HG03280 (cell line): ENCODE results near the gene POLD1.

Experiments
- ATAC-seq: cut with Tn5 transposase; IDR thresholded peaks from one replicate; pipeline ENCODE4 v1.9.1; 2021; ENCODE audit warnings: mild to moderate bottlenecking, moderate library complexity; ENCODE audit not compliant: unreplicated experiment

POLD1 gene

GRCh38 chr19:50417111-50418081 is 33.2 kb downstream of the POLD1 start:
- no peak for ATAC-seq

DNA sequence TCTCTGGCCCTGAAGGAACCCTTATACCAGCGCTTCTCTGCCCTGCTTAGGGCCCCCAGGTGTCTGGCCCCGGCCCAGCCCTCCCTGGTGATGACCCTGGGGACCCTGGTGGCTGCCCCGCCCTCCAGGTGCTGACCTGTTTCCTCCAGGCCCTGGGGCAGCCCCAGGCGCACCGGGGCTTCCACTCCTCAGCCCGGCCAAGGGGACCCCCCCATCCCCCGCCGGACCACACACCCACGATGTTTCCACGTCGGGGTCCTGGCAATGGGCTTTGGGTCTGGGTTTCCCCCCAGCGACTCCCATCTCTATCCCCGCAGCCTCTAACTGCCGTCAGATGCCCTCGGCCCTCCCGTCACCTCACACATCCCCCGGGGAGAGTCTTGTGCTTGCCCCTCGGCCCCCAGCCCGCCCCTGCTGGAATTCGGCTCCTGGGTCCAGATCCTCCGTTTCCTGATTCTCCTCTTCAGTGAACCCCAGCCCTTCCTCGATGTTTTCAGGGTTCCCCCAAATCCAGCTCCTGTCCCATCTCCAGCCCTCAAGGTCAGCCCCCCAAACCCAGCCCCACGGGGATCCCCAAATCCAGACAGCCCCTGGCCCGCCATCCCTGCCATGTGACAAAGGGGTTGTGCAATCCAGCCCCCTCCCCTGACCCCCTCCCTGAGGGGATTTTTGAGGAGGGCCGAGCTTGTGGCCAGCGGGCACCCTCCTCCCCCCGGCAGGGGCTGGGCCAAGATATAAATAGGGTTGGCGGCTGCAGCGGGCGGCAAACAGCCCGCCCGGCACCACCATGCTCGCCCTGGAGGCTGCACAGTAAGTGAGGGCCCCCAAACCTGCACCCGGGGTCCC is 34.3 kb downstream of the POLD1 start, which contains the start of gene SPIB:
Gene SPIB, plus strand, starts transcription at position 763 of the 846 bp plus-strand sequence. Its CDS starts 25 bp downstream, at position 788.
- ATAC-seq = no peak

- ATAC-seq = no peak
Measured at GRCh38 chr19:50419022-50419579, 35.0 kb downstream of the POLD1 start.

DNA sequence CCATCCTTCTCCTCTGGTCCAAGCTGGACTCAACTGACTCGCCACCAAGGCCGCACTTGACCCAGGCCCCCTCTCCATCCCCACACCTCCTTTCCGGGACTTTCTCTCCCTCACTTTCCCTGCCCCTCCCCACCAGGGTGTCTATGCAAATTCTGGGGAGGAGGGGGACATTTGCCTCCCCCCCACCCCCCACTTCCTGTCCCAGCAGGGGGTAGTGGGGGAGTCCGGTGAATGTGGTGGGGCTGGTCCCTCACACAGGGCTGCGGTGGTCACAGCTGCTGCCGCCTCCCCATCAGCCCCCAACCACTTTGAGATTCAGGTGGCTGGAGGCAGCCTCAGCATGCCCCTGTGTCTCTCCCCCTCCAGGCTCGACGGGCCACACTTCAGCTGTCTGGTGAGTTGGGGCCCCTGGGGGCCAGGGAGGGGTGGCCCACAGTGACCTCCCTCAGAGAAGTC is 35.5 kb downstream of the POLD1 start:
- no peak for ATAC-seq

DNA sequence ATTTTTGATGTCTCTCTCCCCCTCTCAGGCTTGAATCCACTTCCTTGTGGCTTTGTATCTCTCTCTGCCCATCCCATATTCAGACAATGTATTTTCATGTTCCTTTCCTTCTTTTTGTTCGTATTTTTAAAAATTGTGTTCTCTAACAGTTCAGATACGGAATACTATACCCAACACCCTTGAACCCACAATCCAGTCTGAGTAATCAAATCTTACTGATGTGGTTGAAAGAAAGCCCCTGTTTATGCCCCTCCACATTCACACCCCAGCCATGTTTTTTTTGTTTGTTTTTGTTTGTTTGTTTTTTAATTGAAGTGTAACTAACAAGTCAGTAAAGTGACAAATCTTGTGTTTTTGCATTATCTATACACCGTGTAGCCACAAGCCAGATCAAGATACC is 36.0 kb downstream of the POLD1 start:
- ATAC-seq = no peak

- ATAC-seq = no peak
Measured at GRCh38 chr19:50420808-50421207, 36.7 kb downstream of the POLD1 start.

DNA sequence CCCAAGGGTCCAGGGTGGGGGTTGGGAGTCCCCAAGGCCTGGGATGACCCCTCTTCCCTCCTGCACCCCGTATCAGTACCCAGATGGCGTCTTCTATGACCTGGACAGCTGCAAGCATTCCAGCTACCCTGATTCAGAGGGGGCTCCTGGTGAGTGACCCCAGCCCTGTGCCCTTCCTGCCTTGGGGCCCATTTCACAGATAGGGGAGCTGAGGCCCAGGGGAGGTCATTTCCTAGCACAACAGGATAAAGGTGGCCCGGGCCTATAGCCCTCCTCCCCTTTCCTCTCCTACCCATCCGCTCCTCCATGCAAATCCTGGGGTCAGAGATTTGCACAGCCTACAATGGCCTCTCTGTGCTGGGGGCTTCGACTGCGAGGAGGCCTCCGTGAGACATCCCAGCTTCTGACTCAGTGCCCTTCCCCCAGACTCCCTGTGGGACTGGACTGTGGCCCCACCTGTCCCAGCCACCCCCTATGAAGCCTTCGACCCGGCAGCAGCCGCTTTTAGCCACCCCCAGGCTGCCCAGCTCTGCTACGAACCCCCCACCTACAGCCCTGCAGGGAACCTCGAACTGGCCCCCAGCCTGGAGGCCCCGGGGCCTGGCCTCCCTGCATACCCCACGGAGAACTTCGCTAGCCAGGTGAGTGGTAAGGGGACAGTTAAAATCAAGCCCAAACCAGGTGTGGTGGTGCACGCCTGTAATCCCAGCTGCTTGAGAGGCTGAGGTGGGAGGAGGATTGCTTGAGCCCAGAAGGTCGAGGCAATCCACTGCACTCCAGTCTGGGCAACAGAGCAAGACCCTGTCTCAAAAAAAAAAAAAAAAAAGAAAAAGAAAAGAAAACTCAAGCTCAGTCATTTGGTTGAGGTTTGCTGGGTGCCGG is 38.5 kb downstream of the POLD1 start:
- ATAC-seq = no peak

- no peak for ATAC-seq
Measured at GRCh38 chr19:50423279-50424113, 39.3 kb downstream of the POLD1 start.

DNA sequence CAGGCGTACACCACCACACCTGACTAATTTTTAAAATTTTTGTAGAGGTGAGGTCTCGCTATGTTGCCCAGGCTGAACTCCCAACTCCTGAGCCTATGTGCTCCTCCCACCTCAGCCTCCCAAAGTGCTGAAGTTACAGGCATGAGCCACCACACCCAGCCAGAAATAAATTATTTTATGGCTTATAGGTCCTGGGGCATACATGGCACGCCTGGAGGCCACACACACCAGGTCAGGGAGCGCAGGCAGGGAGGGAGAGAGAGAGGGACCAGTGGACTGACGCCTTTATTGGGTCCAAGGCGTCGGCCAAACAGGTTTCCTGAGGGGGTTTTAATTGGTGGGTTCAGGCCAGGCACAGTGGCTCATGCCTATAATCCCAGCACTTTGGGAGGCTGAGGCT is 41.4 kb downstream of the POLD1 start:
- no peak for ATAC-seq

GRCh38 chr19:50427318-50427925 is 43.3 kb downstream of the POLD1 start:
- no peak for ATAC-seq

DNA sequence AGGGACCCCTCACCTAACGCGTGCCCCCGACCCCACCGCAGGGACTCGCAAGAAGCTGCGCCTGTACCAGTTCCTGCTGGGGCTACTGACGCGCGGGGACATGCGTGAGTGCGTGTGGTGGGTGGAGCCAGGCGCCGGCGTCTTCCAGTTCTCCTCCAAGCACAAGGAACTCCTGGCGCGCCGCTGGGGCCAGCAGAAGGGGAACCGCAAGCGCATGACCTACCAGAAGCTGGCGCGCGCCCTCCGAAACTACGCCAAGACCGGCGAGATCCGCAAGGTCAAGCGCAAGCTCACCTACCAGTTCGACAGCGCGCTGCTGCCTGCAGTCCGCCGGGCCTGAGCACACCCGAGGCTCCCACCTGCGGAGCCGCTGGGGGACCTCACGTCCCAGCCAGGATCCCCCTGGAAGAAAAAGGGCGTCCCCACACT is 43.9 kb downstream of the POLD1 start:
- no peak for ATAC-seq

DNA sequence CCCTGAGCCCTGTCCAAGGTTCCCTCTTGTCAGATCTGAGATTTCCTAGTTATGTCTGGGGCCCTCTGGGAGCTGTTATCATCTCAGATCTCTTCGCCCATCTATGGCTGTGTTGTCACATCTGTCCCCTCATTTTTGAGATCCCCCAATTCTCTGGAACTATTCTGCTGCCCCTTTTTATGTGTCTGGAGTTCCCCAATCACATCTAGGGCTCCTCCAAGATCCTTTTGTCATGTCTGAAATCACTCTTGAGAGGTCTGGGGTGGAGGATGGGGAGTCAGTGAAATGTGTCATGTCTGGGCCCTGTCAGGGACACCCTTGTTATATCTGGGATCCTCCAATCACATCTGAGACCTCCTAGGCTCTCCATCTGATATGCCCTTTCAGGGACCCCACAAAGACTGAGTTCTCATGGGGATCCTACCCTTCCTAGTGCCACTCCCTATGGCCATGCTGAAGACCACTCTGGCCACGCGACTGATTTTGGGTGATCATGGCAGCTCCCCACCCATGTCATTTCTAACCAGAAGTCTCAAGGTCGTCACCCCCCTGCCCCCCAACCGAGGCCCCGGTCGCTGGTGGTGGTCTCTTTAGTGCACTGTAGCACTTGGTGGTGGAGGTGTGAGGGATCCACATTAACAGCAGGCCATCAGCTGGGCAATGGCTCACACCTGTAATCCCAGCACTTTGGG is 44.8 kb downstream of the POLD1 start:
- ATAC-seq = no peak

DNA sequence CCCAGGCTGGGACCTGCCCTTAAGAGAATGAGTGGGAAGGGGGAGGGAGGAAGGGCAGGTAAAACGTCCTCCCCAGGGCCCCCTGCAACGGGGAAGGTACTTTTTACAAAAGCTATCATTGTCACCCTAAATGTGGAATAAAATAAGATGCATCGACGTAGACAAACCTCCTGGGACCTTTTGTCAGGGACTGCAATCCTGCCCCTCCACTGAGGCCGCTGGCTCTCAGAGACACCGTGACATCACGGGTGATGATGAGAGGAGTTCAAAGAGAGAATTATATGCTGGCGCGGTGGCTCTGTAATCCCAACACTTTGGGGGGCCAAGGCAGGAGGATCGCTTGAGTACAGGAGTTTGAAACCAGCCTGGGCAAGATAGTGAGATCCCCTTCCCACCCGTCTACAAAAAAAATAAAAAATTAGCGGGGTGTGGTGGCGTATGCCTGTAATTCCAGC is 46.8 kb downstream of the POLD1 start:
- no peak for ATAC-seq

DNA sequence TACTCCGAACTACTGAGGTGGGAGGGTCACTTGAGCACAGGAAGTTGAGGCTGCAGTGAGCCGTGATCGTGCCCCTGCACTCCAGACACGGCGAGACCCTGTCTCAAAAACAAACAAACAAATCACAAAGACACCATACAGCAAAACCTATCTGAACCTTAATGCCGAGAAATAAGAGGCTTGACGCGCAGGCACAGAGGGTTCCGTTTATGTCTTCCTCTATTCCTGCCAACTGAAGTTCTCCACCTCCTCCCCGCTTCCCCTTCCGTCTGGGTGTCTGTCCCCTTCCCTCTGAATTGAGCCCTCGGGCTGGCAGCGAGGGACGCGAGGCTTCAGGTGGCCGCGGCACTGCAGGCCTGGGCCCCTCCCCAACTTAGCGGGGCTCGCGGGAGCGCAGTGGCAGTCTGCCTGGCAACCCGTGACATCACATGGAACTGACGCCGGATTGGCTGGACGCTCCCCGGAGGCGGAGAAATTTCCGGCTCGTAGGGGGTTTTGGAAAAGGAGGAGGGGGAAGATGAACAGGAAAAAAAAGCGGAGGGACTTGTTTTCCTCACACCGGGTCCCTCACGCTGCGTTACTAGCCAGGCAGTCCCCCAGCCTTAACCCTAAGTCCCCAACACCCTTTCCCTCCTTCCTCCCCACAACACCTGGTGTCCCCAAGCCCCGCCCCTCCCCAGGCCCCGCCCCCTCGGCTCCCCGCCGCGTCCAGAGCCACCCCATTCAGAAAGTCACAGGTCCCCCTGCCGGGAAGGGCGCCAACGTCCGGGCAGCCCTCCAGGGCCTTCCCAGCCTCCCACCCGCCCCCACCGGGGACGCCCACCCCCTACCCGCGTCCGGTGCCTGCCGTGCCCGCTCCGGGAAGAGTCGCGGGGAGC is 47.4 kb downstream of the POLD1 start:
- peak; percentile 82 for ATAC-seq

DNA sequence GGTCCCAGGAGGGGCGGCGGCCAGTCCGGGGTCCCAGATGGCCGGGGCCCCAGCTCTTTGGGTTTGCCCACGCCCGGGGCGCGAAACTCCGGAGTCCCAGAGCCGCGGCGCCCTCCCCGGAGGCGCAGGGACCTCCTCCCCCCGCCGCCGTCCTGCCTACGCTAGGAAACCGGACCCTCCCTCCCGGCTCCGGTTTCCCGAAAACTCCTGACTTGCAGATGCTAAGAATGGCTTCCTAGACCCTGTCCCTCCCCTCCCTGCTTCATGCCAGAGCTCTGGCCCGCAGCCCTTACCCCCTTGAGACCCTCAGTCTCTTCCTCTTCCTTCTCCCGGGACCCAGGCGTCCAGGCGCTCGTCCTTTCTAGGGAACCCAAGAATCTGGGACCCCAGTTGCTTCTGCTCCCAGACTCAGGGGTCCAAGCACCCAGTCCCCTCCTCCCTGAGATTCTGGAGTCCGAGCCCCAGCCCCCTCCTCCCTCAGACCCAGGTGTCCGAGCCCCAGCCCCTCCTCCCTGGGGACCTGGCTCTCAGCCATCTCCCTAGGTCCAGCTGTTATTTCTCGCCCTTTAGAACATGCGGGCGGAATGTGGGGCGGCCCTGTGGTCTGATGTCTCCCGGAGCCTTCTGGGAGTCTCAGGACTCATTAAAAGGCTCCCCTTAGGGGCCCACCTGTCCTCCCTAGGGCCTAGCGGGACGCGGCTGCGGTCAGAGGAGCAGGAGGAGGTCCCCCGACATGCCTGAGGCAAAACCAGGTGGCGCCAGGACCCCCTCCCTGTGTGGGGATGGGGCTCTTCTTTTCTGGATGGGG is 48.3 kb downstream of the POLD1 start, which contains the start of gene MYBPC2:
Gene MYBPC2, plus strand, starts transcription at position 672 of the 808 bp plus-strand sequence. Its CDS starts 62 bp downstream, at position 734.
- no peak for ATAC-seq
